NB4 (cell line): ENCODE results near the gene HDAC9.

Experiments used
- CTCF ChIP-seq: IDR thresholded peaks from one replicate; pipeline ENCODE4 v1.5.1; 2012; ENCODE audit warnings: low read depth, low read length
- MYC ChIP-seq: IDR thresholded peaks from 2 replicates; pipeline ENCODE4 v1.6.1; 2011; ENCODE audit warnings: low read depth, low read length

GRCh38 chr7:18574235-18574540 lies 78.6 kb downstream of the HDAC9 start:
- TF ChIP-seq CTCF (no peak), MYC (no peak)
